ENCODE data around the gene CFAP77. TPM values are rescaled to one million over a fixed set of nuclear protein-coding genes. Genes with fewer than 3 reads are reported as not detected.

Gene CFAP77
- total and polyA plus RNA-seq, 2 experiments from 2014 or later = not detected

DNA sequence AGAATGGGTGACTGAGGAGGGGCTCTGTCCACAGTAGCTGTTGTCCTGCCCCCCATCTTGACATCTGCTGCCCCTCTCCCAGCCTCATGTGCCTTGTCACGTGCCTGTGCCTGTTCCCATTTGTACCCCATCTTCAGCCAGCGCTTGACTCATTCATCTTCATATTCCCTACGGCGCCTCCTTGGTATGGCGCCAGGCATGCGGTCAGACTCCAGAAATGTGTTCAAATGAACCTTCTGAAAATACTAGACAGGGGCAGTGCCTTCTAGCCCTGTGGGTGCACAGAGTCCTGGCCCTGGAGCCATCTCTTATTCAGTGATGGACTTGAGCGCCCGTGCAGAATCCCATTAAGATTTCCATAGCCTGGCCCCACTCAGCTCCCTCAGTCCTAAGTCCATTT, 46.2 kb downstream of the CFAP77 start:
- Histone ChIP-seq H3K4me1 (ENCODE audit: insufficient read depth) (no peaks in the 10 kb centered on the region), H3K4me2 (ENCODE audit: unreplicated experiment) (no peak overlapping the region)
- in situ Hi-C loops (cut with MboI) = no loop called here

GRCh38 chr9:132457504-132458236, 47.7 kb downstream of the CFAP77 start:
- Histone ChIP-seq H3K27ac (no peak overlapping the region), H3K9me2 (ENCODE audit: insufficient read depth) (no peaks in the 10 kb centered on the region), H3K4me1 (ENCODE audit: insufficient read depth) (no peaks in the 10 kb centered on the region), H3K36me3 (ENCODE audit: low read depth) (no peaks in the 10 kb centered on the region), H3K9ac (no peak overlapping the region), H2AFZ (no peak overlapping the region), H3K4me2 (ENCODE audit: unreplicated experiment) (no peak overlapping the region), H3F3A (ENCODE audit: insufficient read depth) (no peaks in the 10 kb centered on the region), H3K27me3 (replicated peaks; ENCODE audit: insufficient read depth) (peaks cover 22% of the 10 kb centered on the region), H4K20me1 (ENCODE audit: insufficient read depth) (no peaks in the 10 kb centered on the region), H3K4me3 (no peak overlapping the region), H3K79me2 (ENCODE audit: insufficient read depth) (no peaks in the 10 kb centered on the region), H3K9me3 (ENCODE audit: low read depth) (no peaks in the 10 kb centered on the region)
- in situ Hi-C loops (cut with MboI) = no loop called here
- 20 to 26% methylated on average over 35 to 36 of the region's 36 CpGs for WGBS, 2 experiments (ENCODE audit: low coverage in 1 of 2, low lambda C conversion rate in 2 of 2, missing lambda C conversion rate in 2 of 2)
- TF ChIP-seq EZH2phosphoT487 (IDR thresholded peaks at IDR 0.05; ENCODE audit: insufficient read depth, low read depth) (no peak), EZH2 (IDR thresholded peaks at IDR 0.05; ENCODE audit: insufficient read depth, poor library complexity, severe bottlenecking) (no peak)
- no peak for DNase-seq

More for the DNA sequence above, 46.2 kb downstream of the CFAP77 start:
- H3K9me3 ChIP-seq (ENCODE audit: low read depth) = no peaks in the 10 kb centered on the region
- H3K36me3 ChIP-seq (ENCODE audit: low read depth) = no peaks in the 10 kb centered on the region
- no peak overlapping the region for H3K9ac ChIP-seq
- no peak overlapping the region for H2AFZ ChIP-seq
- no peaks in the 10 kb centered on the region for H3K9me2 ChIP-seq (ENCODE audit: insufficient read depth)
- no peak overlapping the region for H3K4me3 ChIP-seq
- H3K27ac ChIP-seq = no peak overlapping the region
- 73 to 81% methylated on average over 8 of the region's 8 CpGs for WGBS, 2 experiments (ENCODE audit: low coverage in 1 of 2, low lambda C conversion rate in 2 of 2, missing lambda C conversion rate in 2 of 2)
- TF ChIP-seq EZH2phosphoT487 (IDR thresholded peaks at IDR 0.05; ENCODE audit: insufficient read depth, low read depth) = no peak
- no peak for TF ChIP-seq EZH2 (IDR thresholded peaks at IDR 0.05; ENCODE audit: insufficient read depth, poor library complexity, severe bottlenecking)
- H3F3A ChIP-seq (ENCODE audit: insufficient read depth) = no peaks in the 10 kb centered on the region
- no peak for DNase-seq
- H3K79me2 ChIP-seq (ENCODE audit: insufficient read depth) = no peaks in the 10 kb centered on the region
- H3K27me3 ChIP-seq (replicated peaks; ENCODE audit: insufficient read depth) = peaks cover 30% of the 10 kb centered on the region
- no peaks in the 10 kb centered on the region for H4K20me1 ChIP-seq (ENCODE audit: insufficient read depth)

DNA sequence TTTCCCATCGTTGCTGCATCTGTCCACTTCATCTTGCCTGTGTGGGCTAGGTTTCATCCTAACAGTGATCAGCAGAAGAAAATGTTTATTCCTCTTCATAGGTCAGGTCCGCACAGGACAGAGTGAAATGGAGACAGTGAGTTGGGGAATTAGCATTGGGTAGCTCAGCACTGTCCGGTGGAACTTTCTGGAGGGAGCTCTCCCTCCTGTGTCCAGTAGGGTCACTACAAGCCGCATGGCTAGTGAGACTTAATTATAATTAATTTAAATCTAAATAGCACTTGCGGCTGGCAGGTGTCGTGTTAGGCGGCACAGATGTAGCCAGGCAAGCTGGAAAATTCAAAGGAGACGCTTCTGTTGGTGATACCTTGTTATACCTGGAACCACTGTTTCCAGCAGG, 48.4 kb downstream of the CFAP77 start:
- H3K9me3 ChIP-seq (ENCODE audit: low read depth) = no peaks in the 10 kb centered on the region
- no peak overlapping the region for H2AFZ ChIP-seq
- H3K9me2 ChIP-seq (ENCODE audit: insufficient read depth) = no peaks in the 10 kb centered on the region
- no peaks in the 10 kb centered on the region for H3K4me1 ChIP-seq (ENCODE audit: insufficient read depth)
- in situ Hi-C loops (cut with MboI) = no loop called here
- H3K79me2 ChIP-seq (ENCODE audit: insufficient read depth) = no peaks in the 10 kb centered on the region
- H3K4me2 ChIP-seq (ENCODE audit: unreplicated experiment) = no peak overlapping the region
- no peak overlapping the region for H3K9ac ChIP-seq
- no peak for TF ChIP-seq EZH2 (IDR thresholded peaks at IDR 0.05; ENCODE audit: insufficient read depth, poor library complexity, severe bottlenecking)
- TF ChIP-seq EZH2phosphoT487 (IDR thresholded peaks at IDR 0.05; ENCODE audit: insufficient read depth, low read depth) = no peak
- no peaks in the 10 kb centered on the region for H3K36me3 ChIP-seq (ENCODE audit: low read depth)
- WGBS, 2 experiments (ENCODE audit: low coverage in 1 of 2, low lambda C conversion rate in 2 of 2, missing lambda C conversion rate in 2 of 2) = 84 to 89% methylated on average over 8 of the region's 8 CpGs
- DNase-seq = no peak
- peaks cover 16% of the 10 kb centered on the region for H3K27me3 ChIP-seq (replicated peaks; ENCODE audit: insufficient read depth)
- H3K4me3 ChIP-seq = no peak overlapping the region
- no peak overlapping the region for H3K27ac ChIP-seq
- H4K20me1 ChIP-seq (ENCODE audit: insufficient read depth) = no peaks in the 10 kb centered on the region
- no peaks in the 10 kb centered on the region for H3F3A ChIP-seq (ENCODE audit: insufficient read depth)

- DNase-seq = no peak
- Histone ChIP-seq H3K79me2 (ENCODE audit: insufficient read depth) (no peaks in the 10 kb centered on the region), H3K27ac (no peak overlapping the region), H3K27me3 (replicated peaks; ENCODE audit: insufficient read depth) (peaks cover 7% of the 10 kb centered on the region), H3K9me2 (ENCODE audit: insufficient read depth) (no peaks in the 10 kb centered on the region), H3K4me3 (no peak overlapping the region), H3F3A (ENCODE audit: insufficient read depth) (no peaks in the 10 kb centered on the region), H3K4me1 (ENCODE audit: insufficient read depth) (no peaks in the 10 kb centered on the region), H4K20me1 (ENCODE audit: insufficient read depth) (no peaks in the 10 kb centered on the region), H3K9ac (no peak overlapping the region), H2AFZ (no peak overlapping the region), H3K36me3 (ENCODE audit: low read depth) (no peaks in the 10 kb centered on the region), H3K9me3 (ENCODE audit: low read depth) (no peaks in the 10 kb centered on the region), H3K4me2 (ENCODE audit: unreplicated experiment) (no peak overlapping the region)
- WGBS, 2 experiments (ENCODE audit: low coverage in 1 of 2, low lambda C conversion rate in 2 of 2, missing lambda C conversion rate in 2 of 2) = 85% methylated on average over 7 of the region's 7 CpGs
- in situ Hi-C loops (cut with MboI) = no loop called here
- TF ChIP-seq EZH2 (IDR thresholded peaks at IDR 0.05; ENCODE audit: insufficient read depth, poor library complexity, severe bottlenecking) (no peak), EZH2phosphoT487 (IDR thresholded peaks at IDR 0.05; ENCODE audit: insufficient read depth, low read depth) (no peak)
These were observed 49.6 kb downstream of the CFAP77 start for GRCh38 chr9:132459661-132460060.
